ENCODE measurements around the gene SEMA4A.

DNA sequence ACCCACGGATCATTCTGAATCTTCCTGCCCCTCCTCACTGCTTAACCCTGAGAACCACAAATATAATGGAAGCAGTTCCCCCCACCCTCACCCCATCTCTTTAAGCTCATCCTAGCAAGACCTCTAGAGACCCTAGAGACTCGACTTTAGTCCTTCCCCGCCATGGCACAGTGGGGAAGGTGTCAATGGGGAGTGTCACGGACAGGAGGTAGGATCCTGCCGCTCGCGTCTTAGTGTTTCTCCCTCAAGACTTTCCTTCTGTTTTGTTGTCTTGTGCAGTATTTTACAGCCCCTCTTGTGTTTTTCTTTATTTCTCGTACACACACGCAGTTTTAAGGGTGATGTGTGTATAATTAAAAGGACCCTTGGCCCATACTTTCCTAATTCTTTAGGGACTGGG lies 58.7 kb downstream of the SEMA4A start:
- TF ChIP-seq CTCF (conservative IDR thresholded peaks at IDR 0.05; ENCODE audit: low read length) (no peak), EZH2phosphoT487 (IDR thresholded peaks at IDR 0.05; ENCODE audit: borderline replicate concordance) (no peak)

Data from Loucy (cell line).